IPS-NIHi11 (cell line): ENCODE data around the gene CBFA2T3.

Experiments
- DNase-seq: peaks from one replicate; pipeline ENCODE4 v3.0.0; 2012; ENCODE audit warnings: mixed read lengths, low spot score

The CBFA2T3 gene

GRCh38 chr16:88962478-88963152 is 14.4 kb downstream of the CBFA2T3 start:
- DNase-seq = no peak

- no peak for DNase-seq
Observed at GRCh38 chr16:88961011-88961410, 16.0 kb downstream of the CBFA2T3 start.

- DNase-seq = no peak
Observed at GRCh38 chr16:88960516-88960915, 16.5 kb downstream of the CBFA2T3 start.

- no peak for DNase-seq
Observed at GRCh38 chr16:88959022-88959421, 18.0 kb downstream of the CBFA2T3 start.

GRCh38 chr16:88957887-88958577 is 19.0 kb downstream of the CBFA2T3 start:
- no peak for DNase-seq

GRCh38 chr16:88957433-88957767 is 19.6 kb downstream of the CBFA2T3 start:
- no peak for DNase-seq

GRCh38 chr16:88956546-88957432 is 20.2 kb downstream of the CBFA2T3 start:
- no peak for DNase-seq

- no peak for DNase-seq
Observed at GRCh38 chr16:88955906-88956305, 21.1 kb downstream of the CBFA2T3 start.

GRCh38 chr16:88953003-88953690 is 23.9 kb downstream of the CBFA2T3 start:
- no peak for DNase-seq

GRCh38 chr16:88951989-88952388 is 25.0 kb downstream of the CBFA2T3 start:
- no peak for DNase-seq

GRCh38 chr16:88951501-88951900 is 25.5 kb downstream of the CBFA2T3 start:
- DNase-seq = no peak

- DNase-seq = no peak
Observed at GRCh38 chr16:88948781-88949490, 28.1 kb downstream of the CBFA2T3 start.

GRCh38 chr16:88945473-88945872 is 31.5 kb downstream of the CBFA2T3 start:
- no peak for DNase-seq

- no peak for DNase-seq
Observed at GRCh38 chr16:88943741-88944140, 33.3 kb downstream of the CBFA2T3 start.

GRCh38 chr16:88943131-88943664 is 33.8 kb downstream of the CBFA2T3 start:
- DNase-seq = no peak

GRCh38 chr16:88941913-88942909 is 34.8 kb downstream of the CBFA2T3 start:
- DNase-seq = peak; percentile 97

GRCh38 chr16:88940862-88941817 is 35.9 kb downstream of the CBFA2T3 start:
- peak; percentile 66 for DNase-seq

- peak; percentile 63 for DNase-seq
Observed at GRCh38 chr16:88939972-88940861, 36.8 kb downstream of the CBFA2T3 start.
